Glutamatergic neuron (in vitro differentiated cells): ENCODE results near the gene NT5DC4. TPM values are rescaled to one million over a fixed set of nuclear protein-coding genes. Genes with fewer than 3 reads are reported as not detected.

Experiments used
- DNase-seq: peaks from one replicate; pipeline ENCODE4 v3.0.0; 2022
- H3K27ac Mint-ChIP-seq: one replicate; pipeline ENCODE4 v1.8.0; 2020; ENCODE audit warnings: mild to moderate bottlenecking, mixed read lengths, inconsistent platforms; ENCODE audit not compliant: unreplicated experiment
- H3K27me3 Mint-ChIP-seq: one replicate; pipeline ENCODE4 v1.8.0; 2020; ENCODE audit warnings: mild to moderate bottlenecking, moderate library complexity, mixed read lengths, inconsistent platforms; ENCODE audit not compliant: unreplicated experiment
- H3K36me3 Mint-ChIP-seq: one replicate; pipeline ENCODE4 v1.8.0; 2020; ENCODE audit warnings: mild to moderate bottlenecking, mixed read lengths, inconsistent platforms; ENCODE audit not compliant: unreplicated experiment
- H3K4me1 Mint-ChIP-seq: one replicate; pipeline ENCODE4 v1.8.0; 2020; ENCODE audit warnings: mild to moderate bottlenecking, low read depth, mixed read lengths, inconsistent platforms; ENCODE audit not compliant: unreplicated experiment
- H3K4me3 Mint-ChIP-seq: one replicate; pipeline ENCODE4 v1.8.0; 2020; ENCODE audit warnings: mild to moderate bottlenecking, mixed read lengths, inconsistent platforms; ENCODE audit not compliant: unreplicated experiment
- H3K9me3 Mint-ChIP-seq: one replicate; pipeline ENCODE4 v1.8.0; 2020; ENCODE audit warnings: mild to moderate bottlenecking, moderate library complexity, mixed read lengths, inconsistent platforms; ENCODE audit not compliant: unreplicated experiment
- CTCF ChIP-seq: fragments of 200-600 bp; sonication (generic); IDR thresholded peaks from one replicate; pipeline ENCODE4 v1.5.0; 2021; ENCODE audit not compliant: partially characterized antibody, unreplicated experiment
- total RNA-seq: library from RNA; stranded (reverse); fragmentation: NEBNext Ultra II Directional; extraction: Animal tissue kit (Norgen Biotek cat#: 25700); gene quantifications from one replicate; pipeline ENCODE4 v1.2.1, GENCODE V29; 2021; ENCODE audit not compliant: unreplicated experiment

Gene NT5DC4
- total RNA-seq, 1 donor from 2014 or later, result not detected

DNA sequence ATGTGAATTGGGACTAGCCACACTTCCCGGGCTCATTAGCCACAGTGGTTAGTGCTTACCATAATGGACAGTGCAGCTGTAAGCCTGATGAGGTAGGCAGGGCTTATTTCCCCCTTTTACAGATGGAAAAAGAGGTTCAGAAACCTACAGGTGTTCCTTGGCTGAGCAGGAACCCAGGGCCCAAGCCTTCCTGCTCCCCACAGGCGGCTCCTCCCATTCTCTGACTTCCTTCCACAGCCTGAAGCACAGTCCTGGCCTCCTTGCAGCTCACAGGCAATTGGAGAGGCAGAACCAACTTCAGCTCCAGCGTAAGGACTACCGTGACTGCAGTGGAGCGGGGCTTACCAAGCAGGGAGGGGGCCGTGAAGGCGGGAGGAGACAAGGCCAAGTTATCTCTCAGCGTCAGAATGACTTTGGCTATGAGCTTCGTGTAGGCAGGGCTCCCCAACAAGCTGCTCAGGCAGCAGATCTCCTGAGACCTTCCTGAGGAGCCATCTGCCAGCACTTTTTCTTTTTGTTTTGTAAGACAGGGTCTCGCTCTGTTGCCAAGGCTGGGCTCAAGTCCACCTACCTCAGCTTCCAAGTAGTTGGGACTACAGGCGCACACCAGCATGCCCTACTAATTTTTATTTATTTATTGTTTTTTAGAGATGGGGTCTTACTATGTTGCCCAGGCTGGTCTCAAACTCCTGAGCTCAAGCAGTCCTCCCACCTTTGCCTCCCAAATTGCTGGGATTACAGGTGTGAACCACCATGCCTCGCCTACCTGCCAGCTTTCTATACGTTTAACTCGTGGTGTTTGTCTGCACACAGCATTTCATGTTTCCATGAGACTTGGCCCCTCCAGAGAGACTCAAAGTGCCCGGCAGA lies 34.2 kb upstream of the NT5DC4 start:
- no peak for DNase-seq
- no peak for TF ChIP-seq CTCF
- Mint-ChIP-seq H3K27ac (no peak overlapping the region), H3K4me1 (no peaks in the 10 kb centered on the region), H3K36me3 (no peaks in the 10 kb centered on the region), H3K27me3 (no peaks in the 10 kb centered on the region), H3K9me3 (no peaks in the 10 kb centered on the region), H3K4me3 (no peak overlapping the region)

DNA sequence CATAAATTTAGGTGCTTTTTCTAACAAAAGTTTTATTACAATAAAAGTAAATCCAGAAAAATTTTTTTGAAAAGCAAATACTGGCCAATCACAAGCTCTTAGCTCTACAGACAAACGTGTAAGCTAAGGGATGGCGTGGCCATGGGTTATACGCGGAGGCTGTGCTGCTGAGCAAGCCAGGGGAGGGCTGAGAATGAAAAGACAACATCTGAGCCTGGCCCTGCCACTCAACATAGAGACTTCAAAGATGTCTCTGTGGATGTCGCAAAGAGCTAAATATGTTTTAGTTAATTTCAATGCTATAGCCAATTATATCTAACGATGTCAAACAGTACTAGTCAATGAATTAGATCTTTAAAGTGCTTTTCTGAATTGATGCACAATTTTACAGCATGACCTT lies 33.3 kb upstream of the NT5DC4 start:
- no peaks in the 10 kb centered on the region for H3K36me3 Mint-ChIP-seq
- no peaks in the 10 kb centered on the region for H3K9me3 Mint-ChIP-seq
- H3K27ac Mint-ChIP-seq, result no peak overlapping the region
- no peaks in the 10 kb centered on the region for H3K27me3 Mint-ChIP-seq
- no peaks in the 10 kb centered on the region for H3K4me1 Mint-ChIP-seq
- no peak overlapping the region for H3K4me3 Mint-ChIP-seq
- TF ChIP-seq CTCF, result no peak
- DNase-seq, result no peak

DNA sequence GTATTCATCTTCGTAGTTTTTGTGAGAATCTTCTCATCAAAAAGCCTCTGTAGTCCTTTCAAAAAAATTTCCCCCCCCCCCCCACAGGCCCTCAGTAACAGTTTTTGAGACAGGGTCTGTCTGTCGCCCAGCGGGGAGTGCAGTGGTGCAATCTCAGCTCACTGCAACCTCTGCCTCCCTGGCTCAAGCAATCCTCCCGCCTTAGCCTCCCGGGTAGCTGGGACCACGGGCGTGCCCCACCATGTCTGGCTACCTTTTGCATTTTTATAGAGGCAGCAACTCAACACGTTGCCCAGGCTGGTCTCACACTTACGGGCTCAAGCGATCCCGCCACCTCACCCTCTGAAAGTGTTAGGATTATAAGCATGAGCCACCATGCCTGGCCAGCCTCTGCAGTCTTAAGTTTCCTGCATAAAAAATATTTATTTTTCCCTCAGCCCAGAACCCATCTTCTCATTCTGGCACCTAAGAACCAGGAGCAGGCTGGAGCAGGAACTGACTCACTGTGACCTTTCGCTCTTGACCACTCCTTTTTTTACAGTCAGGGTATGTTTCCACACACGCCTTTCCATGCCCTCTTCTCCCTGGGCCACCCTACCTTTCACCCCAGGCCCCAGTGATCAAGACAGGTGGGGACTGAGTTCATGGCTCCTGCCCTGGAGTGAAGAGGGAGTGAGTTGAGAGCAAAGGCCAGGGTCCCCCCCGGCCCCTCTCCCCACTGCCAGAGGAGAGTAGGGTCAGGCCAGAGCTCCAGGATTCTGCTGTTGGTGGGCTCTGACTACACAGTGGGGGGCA lies 32.5 kb upstream of the NT5DC4 start:
- no peak for DNase-seq
- no peaks in the 10 kb centered on the region for H3K4me1 Mint-ChIP-seq
- no peaks in the 10 kb centered on the region for H3K36me3 Mint-ChIP-seq
- no peaks in the 10 kb centered on the region for H3K9me3 Mint-ChIP-seq
- no peak for TF ChIP-seq CTCF
- H3K27ac Mint-ChIP-seq, result no peak overlapping the region
- peaks cover under 1% of the 10 kb centered on the region for H3K27me3 Mint-ChIP-seq
- H3K4me3 Mint-ChIP-seq, result no peak overlapping the region

DNA sequence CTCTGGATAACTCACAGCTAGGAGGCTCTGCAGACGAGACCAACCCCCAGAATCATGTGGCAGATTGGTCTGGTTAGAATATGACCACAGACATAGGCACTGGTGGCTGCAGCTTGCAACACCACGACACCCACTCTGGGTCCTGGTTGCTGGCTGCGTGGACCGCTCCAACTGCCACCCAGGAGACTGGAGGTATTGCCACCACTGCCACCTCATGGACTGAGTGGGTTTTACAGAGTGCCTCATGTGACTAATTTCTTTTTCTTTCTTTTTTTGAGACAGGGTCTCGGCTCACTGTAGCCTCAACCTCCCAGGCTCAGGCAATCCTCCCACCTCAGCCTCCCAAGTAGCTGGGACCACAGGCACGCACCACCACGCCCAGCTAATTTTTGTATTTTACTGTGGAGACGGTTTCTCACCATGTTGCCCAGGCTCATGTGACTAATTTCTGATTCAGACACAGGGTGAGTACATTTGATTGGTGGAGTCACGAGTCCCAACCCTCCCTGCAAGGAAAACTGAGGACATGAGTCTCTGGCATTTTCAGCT lies 29.9 kb upstream of the NT5DC4 start:
- peak; percentile 45 for DNase-seq
- peaks cover 1% of the 10 kb centered on the region for H3K27me3 Mint-ChIP-seq

More for the DNA sequence above, 29.9 kb upstream of the NT5DC4 start:
- TF ChIP-seq CTCF, result peak; percentile 57
- no peaks in the 10 kb centered on the region for H3K9me3 Mint-ChIP-seq
- H3K4me3 Mint-ChIP-seq, result no peak overlapping the region
- no peaks in the 10 kb centered on the region for H3K4me1 Mint-ChIP-seq
- no peak overlapping the region for H3K27ac Mint-ChIP-seq
- no peaks in the 10 kb centered on the region for H3K36me3 Mint-ChIP-seq
